GM10266 (cell line): ENCODE results near the gene PFKP.

Source experiments
- DNase-seq: peaks from one replicate; pipeline ENCODE4 v3.0.0; 2012; ENCODE audit errors: extremely low spot score
- TF ChIP-seq, protein P1 (sequence below): IDR thresholded peaks from 2 replicates; pipeline ENCODE4 v1.5.1; 2012; ENCODE audit warnings: mild to moderate bottlenecking, low read depth; ENCODE audit not compliant: control insufficient read depth, insufficient read depth; ENCODE audit errors: missing control alignments

The PFKP gene

DNA sequence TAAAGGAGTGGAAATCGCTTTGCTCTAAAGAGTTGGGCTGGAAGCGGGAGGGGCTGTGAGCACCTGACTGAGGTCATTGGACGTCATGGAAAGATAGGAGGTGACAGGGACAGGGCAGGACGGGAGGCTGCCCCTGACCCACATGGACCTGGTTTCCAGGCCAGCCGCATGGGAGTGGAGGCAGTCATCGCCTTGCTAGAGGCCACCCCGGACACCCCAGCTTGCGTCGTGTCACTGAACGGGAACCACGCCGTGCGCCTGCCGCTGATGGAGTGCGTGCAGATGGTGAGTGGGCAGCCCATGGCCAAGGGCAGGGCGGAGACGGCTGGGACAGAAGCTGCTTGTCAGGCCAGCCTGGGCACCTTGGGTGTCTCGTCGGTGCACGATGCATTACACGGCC lies 41.8 kb downstream of the PFKP start:
- TF ChIP-seq, protein P1, sequence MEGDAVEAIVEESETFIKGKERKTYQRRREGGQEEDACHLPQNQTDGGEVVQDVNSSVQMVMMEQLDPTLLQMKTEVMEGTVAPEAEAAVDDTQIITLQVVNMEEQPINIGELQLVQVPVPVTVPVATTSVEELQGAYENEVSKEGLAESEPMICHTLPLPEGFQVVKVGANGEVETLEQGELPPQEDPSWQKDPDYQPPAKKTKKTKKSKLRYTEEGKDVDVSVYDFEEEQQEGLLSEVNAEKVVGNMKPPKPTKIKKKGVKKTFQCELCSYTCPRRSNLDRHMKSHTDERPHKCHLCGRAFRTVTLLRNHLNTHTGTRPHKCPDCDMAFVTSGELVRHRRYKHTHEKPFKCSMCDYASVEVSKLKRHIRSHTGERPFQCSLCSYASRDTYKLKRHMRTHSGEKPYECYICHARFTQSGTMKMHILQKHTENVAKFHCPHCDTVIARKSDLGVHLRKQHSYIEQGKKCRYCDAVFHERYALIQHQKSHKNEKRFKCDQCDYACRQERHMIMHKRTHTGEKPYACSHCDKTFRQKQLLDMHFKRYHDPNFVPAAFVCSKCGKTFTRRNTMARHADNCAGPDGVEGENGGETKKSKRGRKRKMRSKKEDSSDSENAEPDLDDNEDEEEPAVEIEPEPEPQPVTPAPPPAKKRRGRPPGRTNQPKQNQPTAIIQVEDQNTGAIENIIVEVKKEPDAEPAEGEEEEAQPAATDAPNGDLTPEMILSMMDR, result no peak
- DNase-seq, result no peak

DNA sequence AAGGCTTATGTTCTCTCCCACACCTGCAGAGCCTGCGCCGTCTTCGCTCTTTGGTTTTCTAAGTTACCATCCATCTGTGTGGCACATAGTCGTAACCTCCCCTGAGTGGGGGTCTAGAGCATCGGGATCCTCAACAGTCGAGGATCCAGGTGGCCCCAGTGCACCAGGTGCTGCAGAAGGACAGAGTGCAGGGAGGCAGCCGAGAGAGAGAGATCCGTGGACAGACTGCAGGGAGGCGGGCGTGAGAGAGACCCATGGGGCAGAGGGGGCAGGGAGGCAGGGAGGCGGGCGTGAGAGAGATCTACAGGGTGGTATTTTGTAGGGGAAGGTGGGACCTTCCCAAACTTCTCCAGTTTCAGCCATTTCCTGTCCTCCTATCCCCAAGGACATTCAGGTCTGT lies 42.3 kb downstream of the PFKP start:
- DNase-seq, result no peak

DNA sequence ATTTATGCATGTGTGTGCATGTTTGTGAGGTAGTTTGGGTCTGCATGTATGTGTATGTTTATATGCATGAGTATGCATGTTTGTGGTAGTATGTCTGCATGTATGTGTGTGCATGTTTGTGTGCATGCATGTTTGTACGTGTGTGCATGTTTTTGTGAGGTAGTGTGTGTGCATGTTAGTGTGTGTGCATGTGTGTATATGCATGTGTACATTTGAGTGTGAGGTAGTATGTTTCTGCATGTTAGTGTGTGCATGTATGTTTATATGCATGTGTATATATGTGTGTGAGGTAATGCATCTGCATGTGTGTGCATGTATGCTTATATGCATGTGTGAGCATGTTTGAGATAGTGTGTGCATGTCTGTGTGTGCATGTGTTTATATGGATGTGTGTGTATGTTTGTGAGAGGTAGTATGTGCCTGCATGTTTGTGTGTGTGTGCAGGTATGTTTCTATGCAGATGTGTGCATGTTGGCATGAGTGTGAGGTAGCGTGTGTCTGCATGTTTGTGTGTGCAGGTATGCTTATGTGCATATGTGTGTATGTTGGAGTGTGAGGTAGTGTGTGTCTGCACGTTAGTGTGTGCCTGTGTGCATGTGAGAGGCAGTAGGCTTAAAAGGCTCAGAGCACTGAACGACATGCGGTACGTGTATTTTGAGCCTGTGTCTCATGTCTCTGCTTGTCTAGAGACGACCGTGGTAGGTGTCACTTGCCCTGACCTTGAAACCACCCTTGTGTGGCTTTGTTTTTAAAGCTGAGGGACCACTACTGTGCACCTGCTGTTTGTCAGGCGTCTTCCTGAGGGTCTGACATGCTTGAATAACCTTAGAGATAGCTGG lies 43.7 kb downstream of the PFKP start:
- no peak for DNase-seq
- TF ChIP-seq, protein P1, result no peak

More for the DNA sequence above, 42.3 kb downstream of the PFKP start:
- TF ChIP-seq, protein P1, result no peak

DNA sequence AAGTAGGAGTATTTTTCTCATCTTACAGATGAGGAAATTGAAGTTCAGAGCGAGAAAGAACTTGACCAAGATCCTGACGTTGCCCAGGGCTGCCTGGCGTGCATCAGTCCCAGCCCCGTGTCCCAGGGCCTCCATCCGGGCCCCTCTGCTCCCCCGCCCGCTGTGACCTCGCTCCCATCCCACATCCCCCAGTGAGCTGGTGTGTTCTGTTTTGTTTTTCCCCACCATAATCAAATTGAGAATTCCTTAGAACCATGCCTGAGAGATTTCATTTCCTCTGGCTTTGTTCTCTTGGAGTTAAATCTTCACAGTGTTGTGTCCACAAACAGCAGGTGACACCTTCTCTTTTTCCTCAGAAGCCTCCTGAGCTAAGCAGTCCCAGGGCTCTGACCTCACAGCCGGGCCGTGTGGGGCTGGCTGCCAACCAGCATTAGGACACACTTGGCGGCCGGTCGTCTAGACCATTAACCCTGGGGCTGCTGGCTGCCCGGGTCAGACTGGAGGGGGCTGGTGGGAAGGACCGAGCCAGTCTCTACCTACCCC lies 44.3 kb downstream of the PFKP start:
- DNase-seq, result no peak
- TF ChIP-seq, protein P1, result no peak

DNA sequence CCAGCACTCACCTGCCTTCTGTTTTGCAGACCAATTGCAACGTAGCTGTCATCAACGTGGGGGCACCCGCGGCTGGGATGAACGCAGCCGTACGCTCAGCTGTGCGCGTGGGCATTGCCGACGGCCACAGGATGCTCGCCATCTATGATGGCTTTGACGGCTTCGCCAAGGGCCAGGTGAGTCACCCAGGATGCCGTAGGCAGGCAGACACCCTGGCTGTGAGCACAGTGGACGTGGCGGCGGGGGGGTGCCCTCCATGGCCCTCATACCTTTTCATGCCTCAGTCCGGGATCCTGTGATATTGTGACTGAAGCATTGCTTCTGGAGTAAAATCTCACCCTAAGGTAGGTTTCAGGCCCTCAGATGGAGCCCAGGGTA lies 46.0 kb downstream of the PFKP start:
- TF ChIP-seq, protein P1, result no peak
- DNase-seq, result no peak

DNA sequence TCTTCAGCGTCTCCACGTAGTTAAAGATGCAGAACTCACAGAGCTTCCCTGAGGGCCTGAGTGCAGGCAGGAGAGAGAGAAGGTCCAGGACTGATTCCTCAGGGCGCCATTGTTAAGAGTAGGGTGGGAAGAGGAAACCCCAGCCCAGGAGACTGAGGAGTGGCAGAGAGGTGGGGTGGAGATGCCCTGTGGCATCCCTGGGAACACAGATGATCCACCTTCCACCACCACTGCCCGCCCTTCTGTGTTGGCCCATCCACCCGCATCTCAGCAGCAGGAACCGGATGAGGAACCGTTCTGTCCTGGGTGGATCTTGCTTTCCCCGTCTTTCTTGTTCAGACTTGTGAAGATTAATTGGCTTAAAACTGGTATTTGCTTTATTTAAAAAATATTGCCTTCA lies 48.3 kb downstream of the PFKP start:
- DNase-seq, result no peak
- TF ChIP-seq, protein P1, result no peak

DNA sequence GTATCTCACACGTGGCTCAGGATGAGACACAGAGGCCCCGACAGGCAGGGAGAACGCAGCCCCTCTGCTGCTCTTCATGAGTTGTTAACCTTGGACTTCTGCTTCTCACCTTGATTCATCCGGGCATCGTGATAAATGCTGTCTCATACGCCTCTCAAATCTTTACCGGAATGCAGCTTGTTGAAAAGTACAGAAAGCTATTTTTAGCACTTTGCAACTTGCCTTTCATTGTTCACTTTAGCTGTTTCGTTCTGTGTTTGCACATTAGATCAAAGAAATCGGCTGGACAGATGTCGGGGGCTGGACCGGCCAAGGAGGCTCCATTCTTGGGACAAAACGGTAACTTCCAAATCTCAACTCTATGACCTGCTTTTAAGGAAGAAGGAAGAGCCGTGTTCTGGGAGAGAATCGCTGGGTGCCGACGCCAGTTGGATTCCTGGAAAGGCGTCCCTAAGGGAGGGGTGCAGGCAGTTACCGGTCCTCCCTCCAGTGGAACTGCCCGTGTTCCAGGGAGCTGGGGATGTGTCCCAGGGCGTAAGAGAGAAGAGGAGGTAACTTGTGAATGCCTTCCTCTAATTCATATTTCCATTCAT lies 49.3 kb downstream of the PFKP start:
- TF ChIP-seq, protein P1, result no peak
- DNase-seq, result no peak
